ENCODE measurements around the gene XG.

DNA sequence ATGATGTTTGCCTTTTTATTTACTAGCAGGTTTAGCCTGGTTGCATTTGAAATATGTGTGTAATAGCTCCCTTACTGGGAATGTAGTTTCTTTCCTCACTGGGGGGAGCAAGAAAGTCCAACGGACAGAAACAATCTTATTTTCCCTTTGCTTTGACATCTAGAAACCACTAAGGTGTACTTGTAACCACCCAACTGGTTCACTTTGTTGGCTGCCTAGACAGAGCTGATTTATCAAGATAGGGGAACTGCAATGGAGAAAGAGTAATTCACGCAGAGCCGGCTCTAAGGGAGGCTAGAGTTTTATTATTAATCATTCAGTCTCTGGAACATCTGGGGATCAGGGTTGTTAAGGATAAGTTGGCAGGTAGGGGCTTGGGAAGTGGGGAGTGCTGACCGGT is 30.3 kb downstream of the XG start:
- TF ChIP-seq, protein P1, sequence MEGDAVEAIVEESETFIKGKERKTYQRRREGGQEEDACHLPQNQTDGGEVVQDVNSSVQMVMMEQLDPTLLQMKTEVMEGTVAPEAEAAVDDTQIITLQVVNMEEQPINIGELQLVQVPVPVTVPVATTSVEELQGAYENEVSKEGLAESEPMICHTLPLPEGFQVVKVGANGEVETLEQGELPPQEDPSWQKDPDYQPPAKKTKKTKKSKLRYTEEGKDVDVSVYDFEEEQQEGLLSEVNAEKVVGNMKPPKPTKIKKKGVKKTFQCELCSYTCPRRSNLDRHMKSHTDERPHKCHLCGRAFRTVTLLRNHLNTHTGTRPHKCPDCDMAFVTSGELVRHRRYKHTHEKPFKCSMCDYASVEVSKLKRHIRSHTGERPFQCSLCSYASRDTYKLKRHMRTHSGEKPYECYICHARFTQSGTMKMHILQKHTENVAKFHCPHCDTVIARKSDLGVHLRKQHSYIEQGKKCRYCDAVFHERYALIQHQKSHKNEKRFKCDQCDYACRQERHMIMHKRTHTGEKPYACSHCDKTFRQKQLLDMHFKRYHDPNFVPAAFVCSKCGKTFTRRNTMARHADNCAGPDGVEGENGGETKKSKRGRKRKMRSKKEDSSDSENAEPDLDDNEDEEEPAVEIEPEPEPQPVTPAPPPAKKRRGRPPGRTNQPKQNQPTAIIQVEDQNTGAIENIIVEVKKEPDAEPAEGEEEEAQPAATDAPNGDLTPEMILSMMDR (IDR thresholded peaks at IDR 0.05), result no peak
- TF ChIP-seq POLR2A (IDR thresholded peaks at IDR 0.05), result no peak
- TF ChIP-seq POLR2AphosphoS5 (IDR thresholded peaks at IDR 0.05; ENCODE audit: insufficient read depth in 1 of 2, low read depth in 1 of 2), result no peak
